ENCODE data around the gene TGFBRAP1.

Gene TGFBRAP1

GRCh38 chr2:105315314-105315713 lies 14.2 kb downstream of the TGFBRAP1 start:
- no peak for DNase-seq (ENCODE audit: low read depth, low spot score)

- DNase-seq (ENCODE audit: low read depth, low spot score) = no peak
Measured at GRCh38 chr2:105313877-105314276, 15.7 kb downstream of the TGFBRAP1 start.

- no peak for DNase-seq (ENCODE audit: low read depth, low spot score)
Measured at GRCh38 chr2:105309147-105309545, 20.4 kb downstream of the TGFBRAP1 start.

GRCh38 chr2:105308382-105309146 lies 21.0 kb downstream of the TGFBRAP1 start:
- no peak for DNase-seq (ENCODE audit: low read depth, low spot score)

GRCh38 chr2:105307962-105308361 lies 21.6 kb downstream of the TGFBRAP1 start:
- no peak for DNase-seq (ENCODE audit: low read depth, low spot score)

GRCh38 chr2:105307550-105307949 lies 22.0 kb downstream of the TGFBRAP1 start:
- no peak for DNase-seq (ENCODE audit: low read depth, low spot score)

- DNase-seq (ENCODE audit: low read depth, low spot score) = no peak
Measured at GRCh38 chr2:105307146-105307545, 22.4 kb downstream of the TGFBRAP1 start.

- no peak for DNase-seq (ENCODE audit: low read depth, low spot score)
Measured at GRCh38 chr2:105301646-105302045, 27.9 kb downstream of the TGFBRAP1 start.

GRCh38 chr2:105299290-105299689 lies 30.2 kb downstream of the TGFBRAP1 start:
- no peak for DNase-seq (ENCODE audit: low read depth, low spot score)

- no peak for DNase-seq (ENCODE audit: low read depth, low spot score)
Measured at GRCh38 chr2:105298017-105298416, 31.5 kb downstream of the TGFBRAP1 start.

GRCh38 chr2:105297216-105297615 lies 32.3 kb downstream of the TGFBRAP1 start:
- DNase-seq (ENCODE audit: low read depth, low spot score) = no peak

GRCh38 chr2:105296017-105296611 lies 33.4 kb downstream of the TGFBRAP1 start:
- DNase-seq (ENCODE audit: low read depth, low spot score) = no peak

- DNase-seq (ENCODE audit: low read depth, low spot score) = peak; percentile 8
Measured at GRCh38 chr2:105294844-105295481, 34.6 kb downstream of the TGFBRAP1 start.

- no peak for DNase-seq (ENCODE audit: low read depth, low spot score)
Measured at GRCh38 chr2:105294046-105294445, 35.5 kb downstream of the TGFBRAP1 start.

GRCh38 chr2:105291981-105292380 lies 37.6 kb downstream of the TGFBRAP1 start:
- no peak for DNase-seq (ENCODE audit: low read depth, low spot score)

GRCh38 chr2:105290981-105291660 lies 38.4 kb downstream of the TGFBRAP1 start:
- DNase-seq (ENCODE audit: low read depth, low spot score) = no peak

GRCh38 chr2:105288133-105288532 lies 41.4 kb downstream of the TGFBRAP1 start:
- DNase-seq (ENCODE audit: low read depth, low spot score) = no peak

- DNase-seq (ENCODE audit: low read depth, low spot score) = no peak
Measured at GRCh38 chr2:105287692-105288091, 41.8 kb downstream of the TGFBRAP1 start.

GRCh38 chr2:105283532-105283931 lies 46.0 kb downstream of the TGFBRAP1 start:
- DNase-seq (ENCODE audit: low read depth, low spot score) = no peak

- DNase-seq (ENCODE audit: low read depth, low spot score) = no peak
Measured at GRCh38 chr2:105280281-105280680, 49.3 kb downstream of the TGFBRAP1 start.

- no peak for DNase-seq (ENCODE audit: low read depth, low spot score)
Measured at GRCh38 chr2:105279126-105279525, 50.4 kb downstream of the TGFBRAP1 start.

GRCh38 chr2:105278654-105279053 lies 50.9 kb downstream of the TGFBRAP1 start:
- no peak for DNase-seq (ENCODE audit: low read depth, low spot score)

Data from brain pericyte (primary cell).